Stimulated activated CD8-positive, alpha-beta memory T cell treated with anti-CD3 and anti-CD28 coated beads, Interleukin-15, amount 100 ng/mL, for 1 hour (primary cell): ENCODE results near the gene RBM12.

ENCODE experiments used
- DNase-seq: peaks from one replicate; pipeline ENCODE4 v3.0.0-alpha.2; 2020; ENCODE audit warnings: low read depth

The RBM12 gene

GRCh38 chr20:35620818-35621559 lies 43.7 kb downstream of the RBM12 start:
- DNase-seq = no peak

- peak; percentile 58 for DNase-seq
These were observed 45.3 kb downstream of the RBM12 start for GRCh38 chr20:35619196-35620095.

GRCh38 chr20:35618263-35619131 lies 46.2 kb downstream of the RBM12 start:
- DNase-seq = no peak

- DNase-seq = no peak
These were observed 47.1 kb downstream of the RBM12 start for GRCh38 chr20:35617397-35618262.

GRCh38 chr20:35616465-35617396 lies 48.0 kb downstream of the RBM12 start:
- DNase-seq = no peak

- peak; percentile 100 for DNase-seq
These were observed 48.8 kb downstream of the RBM12 start, which contains the start of gene SPAG4 for GRCh38 chr20:35615667-35616464. SPAG4 (plus strand) TSS chr20:35615829; CDS start chr20:35616004, 175 bp downstream.

GRCh38 chr20:35611482-35611881 lies 53.2 kb downstream of the RBM12 start:
- DNase-seq = no peak

GRCh38 chr20:35610833-35611427 lies 53.8 kb downstream of the RBM12 start:
- no peak for DNase-seq

GRCh38 chr20:35607003-35607735 lies 57.5 kb downstream of the RBM12 start:
- DNase-seq = no peak

GRCh38 chr20:35606127-35606526 lies 58.6 kb downstream of the RBM12 start:
- DNase-seq = no peak

- DNase-seq = no peak
These were observed 60.3 kb downstream of the RBM12 start for GRCh38 chr20:35604449-35604747.

GRCh38 chr20:35603695-35604448 lies 60.8 kb downstream of the RBM12 start:
- DNase-seq = no peak

- no peak for DNase-seq
These were observed 61.7 kb downstream of the RBM12 start for GRCh38 chr20:35602851-35603495.

GRCh38 chr20:35601990-35602389 lies 62.7 kb downstream of the RBM12 start:
- DNase-seq = no peak

GRCh38 chr20:35600993-35601973 lies 63.4 kb downstream of the RBM12 start:
- peak; percentile 49 for DNase-seq
